Activated CD8-positive, alpha-beta memory T cell treated with anti-CD3 and anti-CD28 coated beads, Interleukin-2, amount 50 U/mL, for 1 hour (primary cell): ENCODE measurements around the gene TVP23A.

ENCODE experiments used
- DNase-seq: peaks from one replicate; pipeline ENCODE4 v3.0.0-alpha.2; 2020; ENCODE audit errors: extremely low read depth

TVP23A gene

GRCh38 chr16:10817963-10818941, at the start of gene TVP23A:
Gene TVP23A (minus strand): TSS chr16:10818794. CDS start chr16:10818493, 301 bp downstream.
- DNase-seq: no peak

DNA sequence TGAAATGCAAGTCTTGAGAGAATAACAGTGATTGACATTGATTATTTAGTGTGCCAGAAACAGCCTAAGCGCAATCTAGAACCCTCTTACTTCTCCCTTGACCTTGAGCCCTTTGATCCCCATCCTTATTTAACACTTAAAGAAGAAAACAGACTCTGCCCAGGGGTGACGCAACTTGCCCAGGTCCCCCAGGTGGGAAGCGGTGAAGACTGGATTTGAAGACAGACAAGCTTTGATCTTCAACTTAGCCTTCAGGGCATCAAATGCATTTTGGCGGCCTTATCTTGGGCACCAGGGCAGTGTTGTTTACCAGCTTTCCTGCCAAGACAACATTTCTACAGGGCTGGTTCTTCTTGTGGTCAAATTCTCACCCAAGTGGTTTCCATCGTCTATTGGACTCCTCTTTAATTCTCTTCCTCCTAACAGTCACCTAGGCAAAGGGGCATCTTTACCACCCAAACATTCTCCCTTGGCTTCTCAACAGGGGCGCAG, 49.6 kb upstream of the TVP23A start:
- no peak for DNase-seq

- no peak for DNase-seq
Measured at GRCh38 chr16:10867199-10867598, 48.6 kb upstream of the TVP23A start.

- no peak for DNase-seq
Measured at GRCh38 chr16:10865991-10866966, 47.7 kb upstream of the TVP23A start.

DNA sequence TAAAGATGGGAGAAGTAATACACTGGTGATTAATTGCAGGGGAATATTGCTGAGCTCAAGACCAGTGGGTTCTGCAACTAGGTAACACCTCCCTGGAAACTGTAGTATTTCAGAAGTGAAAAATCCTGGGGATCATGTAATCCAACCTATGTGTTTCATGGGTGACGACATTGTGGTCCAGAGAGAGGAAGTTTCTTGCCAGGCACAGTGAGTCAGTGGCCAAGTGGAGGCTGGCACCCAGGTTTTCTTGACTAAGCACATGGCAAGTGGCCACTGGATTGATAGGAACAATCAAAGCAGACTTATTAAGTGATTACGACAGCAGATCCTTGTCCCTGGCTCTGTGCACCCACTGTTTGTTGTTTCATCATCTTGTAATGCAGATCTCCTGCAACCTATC, 43.8 kb upstream of the TVP23A start:
- no peak for DNase-seq

- DNase-seq: no peak
Measured at GRCh38 chr16:10859658-10860057, 41.1 kb upstream of the TVP23A start.

GRCh38 chr16:10859020-10859419, 40.4 kb upstream of the TVP23A start:
- no peak for DNase-seq

DNA sequence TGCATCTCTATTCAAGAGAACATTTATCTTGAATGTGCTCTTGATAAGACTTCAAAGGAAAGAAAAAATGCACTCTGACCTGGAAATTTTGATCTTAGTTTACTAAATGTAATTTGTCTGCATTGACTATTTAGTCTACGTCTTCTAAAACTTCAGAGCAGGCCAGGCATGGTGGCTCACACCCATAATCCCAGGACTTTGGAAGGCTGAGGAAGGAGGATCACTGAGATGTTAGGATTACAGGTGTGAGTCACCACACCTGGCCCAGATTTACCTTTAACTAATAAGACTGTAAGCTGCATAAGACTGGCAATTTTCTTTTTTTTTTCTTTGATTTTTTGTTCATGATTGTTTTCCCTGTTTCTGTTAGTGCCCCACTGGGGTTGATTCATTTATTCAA, 39.6 kb upstream of the TVP23A start:
- no peak for DNase-seq

GRCh38 chr16:10856042-10856441, 37.4 kb upstream of the TVP23A start:
- no peak for DNase-seq

DNA sequence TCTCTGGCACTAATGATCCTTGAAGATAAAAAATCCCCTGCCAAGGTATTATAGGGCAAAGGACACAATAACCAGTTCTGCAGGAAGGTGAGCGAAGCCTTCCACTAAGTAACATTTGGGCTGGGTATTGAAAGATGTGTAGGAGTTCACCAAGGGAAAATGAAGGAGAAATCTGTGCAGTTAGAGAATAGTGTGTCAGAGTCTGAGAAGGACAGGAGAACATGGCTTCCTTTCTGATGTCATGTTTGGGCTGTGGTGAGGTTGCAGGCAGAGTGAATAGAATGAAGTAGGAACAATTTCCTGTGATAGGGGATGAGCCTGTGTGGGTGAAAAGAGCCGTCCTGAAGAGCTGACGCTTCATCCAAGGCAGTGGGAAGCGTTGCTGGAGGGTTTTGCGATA, 34.4 kb upstream of the TVP23A start:
- DNase-seq: no peak

DNA sequence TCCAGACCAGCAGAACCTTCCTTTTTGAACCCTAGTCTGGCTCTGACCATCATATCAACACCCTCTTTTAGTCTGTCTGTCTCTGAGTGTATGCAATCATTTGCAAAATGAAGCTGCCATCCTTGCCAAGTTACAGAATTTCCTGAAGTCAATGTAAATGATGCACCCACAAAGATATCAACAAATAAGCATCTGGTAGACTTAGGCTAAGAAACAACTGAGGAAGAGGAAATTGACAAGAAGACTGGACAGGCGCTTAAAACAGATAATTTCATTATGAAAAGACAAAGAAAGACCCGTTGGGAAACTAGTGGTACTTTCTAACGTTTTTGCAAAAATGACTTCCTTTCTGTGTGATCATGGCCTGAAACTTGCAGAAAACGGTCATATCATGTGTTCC, 33.7 kb upstream of the TVP23A start:
- DNase-seq: no peak

DNA sequence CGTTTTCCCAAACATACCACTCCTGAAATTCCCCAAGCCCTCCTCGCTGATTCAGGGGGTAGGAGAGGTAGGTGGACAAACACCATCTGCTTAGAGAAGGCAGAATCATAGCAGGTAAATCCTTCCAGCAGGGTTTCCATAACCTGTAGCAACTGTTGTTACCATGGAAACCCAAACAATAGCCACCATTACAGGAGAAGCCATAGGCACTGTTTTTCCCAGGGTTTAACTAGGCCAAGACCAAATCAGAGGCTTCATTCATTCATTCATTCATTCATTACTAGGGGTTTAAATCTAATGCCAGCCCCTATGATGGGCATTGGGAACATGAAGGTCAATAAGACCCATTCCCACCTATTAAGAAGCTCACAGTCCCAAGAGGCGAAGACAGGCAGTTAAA, 32.9 kb upstream of the TVP23A start:
- DNase-seq: no peak

- no peak for DNase-seq
Measured at GRCh38 chr16:10850478-10850850, 31.9 kb upstream of the TVP23A start.

DNA sequence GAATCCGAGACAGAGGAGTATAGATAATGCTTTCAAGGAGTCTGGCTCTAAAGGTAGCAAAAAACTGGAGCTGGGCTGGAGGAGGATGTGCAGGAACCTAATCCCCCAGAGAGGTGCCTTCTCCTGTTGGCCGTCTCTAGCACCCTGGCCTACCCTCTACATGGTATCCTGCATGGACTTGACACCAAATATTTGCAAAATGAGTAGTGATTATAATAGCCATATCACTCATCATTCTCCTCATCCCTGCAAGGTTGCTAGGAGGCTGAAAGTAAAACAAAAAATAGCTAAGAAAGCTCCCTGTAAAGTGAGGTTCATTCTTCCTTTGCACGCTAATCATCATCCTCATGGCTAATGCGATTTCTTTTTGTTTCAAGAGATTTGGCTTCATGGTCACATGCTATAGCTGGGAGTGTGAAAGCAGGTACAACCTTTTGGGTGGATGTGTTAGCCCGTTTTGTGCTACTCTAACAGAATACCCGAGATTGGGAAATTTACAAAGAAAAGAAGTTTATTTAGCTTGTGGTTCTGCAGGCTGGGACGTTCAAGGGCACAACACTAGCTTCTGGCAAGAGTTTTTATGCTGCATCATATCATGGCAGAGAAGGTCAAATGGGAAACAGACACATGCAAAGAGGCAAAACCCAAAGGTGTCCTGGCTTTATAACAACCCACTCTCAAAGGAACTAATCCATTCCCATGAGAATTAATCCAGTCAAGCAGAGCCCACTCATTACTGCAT, 31.3 kb upstream of the TVP23A start:
- DNase-seq: no peak

GRCh38 chr16:10847176-10847575, 28.6 kb upstream of the TVP23A start:
- DNase-seq: no peak

GRCh38 chr16:10846213-10846998, 27.8 kb upstream of the TVP23A start:
- DNase-seq: no peak

DNA sequence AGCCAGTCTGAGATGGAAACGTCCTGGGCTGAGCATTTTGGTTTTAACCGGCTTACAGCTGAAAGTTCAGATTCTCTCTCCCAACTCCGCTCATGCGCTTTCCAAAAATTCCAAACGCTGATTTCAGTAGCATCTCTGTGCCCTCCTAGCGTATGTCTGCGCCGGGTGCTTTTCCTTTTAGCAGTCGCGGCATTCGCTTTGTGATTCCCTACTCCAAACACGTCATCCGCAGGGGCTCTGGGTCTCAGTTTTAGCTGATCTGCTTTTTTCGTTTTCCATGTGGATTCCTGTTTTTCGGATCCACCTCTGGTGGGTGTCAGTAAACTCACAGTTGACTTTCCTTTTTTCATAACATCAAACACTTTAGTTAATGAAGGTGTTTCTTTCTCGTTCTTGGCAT, 22.1 kb upstream of the TVP23A start:
- no peak for DNase-seq

- no peak for DNase-seq
Measured at GRCh38 chr16:10839279-10839666, 20.7 kb upstream of the TVP23A start.

DNA sequence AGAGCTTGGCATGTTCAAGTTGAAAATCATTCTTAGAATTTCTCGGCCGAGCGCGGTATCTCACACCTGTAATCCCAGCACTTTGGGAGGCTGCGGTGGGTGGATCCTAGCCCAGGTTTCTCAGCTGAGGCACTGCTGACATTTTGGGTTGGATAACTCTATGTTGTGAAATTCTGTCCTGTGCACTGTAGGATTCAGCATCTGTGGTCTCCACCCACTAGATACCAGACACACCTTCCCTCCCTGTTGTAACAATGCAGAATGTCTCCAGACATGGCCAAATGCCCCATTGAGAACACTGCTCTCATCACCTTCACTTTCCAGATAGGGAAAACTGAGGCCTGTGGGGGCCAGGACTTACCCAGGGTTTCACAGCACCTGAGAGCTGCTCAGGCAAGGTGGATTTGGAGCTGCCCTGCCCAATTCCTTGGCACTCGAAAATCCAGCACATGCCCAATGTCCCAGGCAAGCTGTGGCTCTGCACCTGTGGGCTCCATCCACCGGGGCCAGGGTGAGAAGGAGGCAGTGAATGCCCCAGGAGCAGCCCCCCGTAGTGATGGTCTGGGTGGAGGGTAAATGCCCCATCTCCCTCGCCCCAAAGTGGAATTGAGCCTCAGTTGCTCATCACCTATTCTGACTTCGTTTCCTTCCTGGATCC, 20.2 kb upstream of the TVP23A start:
- no peak for DNase-seq

DNA sequence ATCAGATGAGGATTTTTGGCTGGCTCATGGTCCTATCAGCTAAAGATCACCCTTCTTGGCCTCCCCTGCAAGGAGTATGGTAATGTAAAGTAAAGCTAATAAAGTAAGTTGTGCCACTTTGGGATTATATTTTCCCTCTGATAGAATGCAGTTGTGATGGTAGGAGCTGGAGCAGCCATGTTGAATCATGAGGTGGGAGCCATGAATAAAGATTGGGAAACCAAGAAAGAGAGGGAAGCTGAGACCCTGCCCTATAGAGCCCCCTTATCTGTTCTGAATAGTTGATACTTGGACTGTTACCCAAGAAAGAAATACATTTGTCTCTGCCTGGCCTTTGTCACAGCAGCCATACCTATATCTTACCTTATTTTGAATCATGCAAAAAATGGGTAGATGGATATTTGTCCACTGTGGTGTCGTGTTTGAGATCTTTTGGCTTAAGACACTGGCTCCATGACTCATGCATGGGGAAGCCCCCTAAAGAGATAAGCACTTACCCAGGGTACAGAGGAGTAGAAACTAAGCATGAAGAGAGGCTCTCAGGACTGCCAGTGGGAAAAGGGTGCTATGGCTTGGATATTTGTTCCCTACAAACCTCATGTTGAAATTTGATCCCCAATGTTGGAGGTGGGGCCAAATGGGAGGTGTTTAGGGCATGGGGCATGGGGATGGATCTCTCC, 17.7 kb upstream of the TVP23A start:
- DNase-seq: no peak
